Measurements from ENCODE around the gene BTNL9. TPM values are rescaled to one million over a fixed set of nuclear protein-coding genes. Genes with fewer than 3 reads are reported as not detected.

BTNL9 gene
- total and polyA plus RNA-seq, 2 of the 4 experiments (the other 2 are of a cell fraction), result not detected

DNA sequence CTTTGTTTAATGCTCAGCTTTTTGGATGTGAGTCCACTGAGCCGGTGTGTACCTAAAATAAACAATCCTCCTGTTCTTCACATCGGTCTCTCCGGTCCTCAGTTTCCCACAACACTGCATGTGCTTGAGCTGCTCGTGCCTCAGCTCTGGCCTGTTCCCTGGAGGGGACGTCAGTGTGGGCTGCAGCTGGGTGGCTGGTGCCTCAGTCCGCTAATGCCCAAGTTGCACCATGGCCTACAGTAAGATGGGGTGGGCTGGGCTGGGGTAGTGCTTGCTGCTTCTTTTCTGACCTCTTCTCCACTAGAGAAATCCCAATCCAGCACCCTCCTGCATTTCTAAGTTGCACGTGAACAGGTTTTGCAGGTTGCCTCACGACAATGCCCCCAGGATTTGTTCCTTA lies 595 bp upstream of the BTNL9 start:
- no peak overlapping the region for H3K4me3 ChIP-seq (ENCODE audit: insufficient read depth, low read depth, low read length)
- H2AFZ ChIP-seq (replicated peaks; ENCODE audit: low read length, poor library complexity), result no peak overlapping the region
- POLR2A ChIA-PET (ENCODE audit: unreplicated experiment), result no interaction called here
- no TSS peak for BruUV-seq (replicated peaks)
- dilution Hi-C loops (cut with HindIII; ENCODE audit: low sequenced_read_pairs, unreplicated experiment) (no loop called here), intact Hi-C loops (cut with micrococcal nuclease) (no loop called here), in situ Hi-C loops (cut with MboI; ENCODE audit: low sequenced_read_pairs) (no loop called here)
- no peaks in the 10 kb centered on the region for H3K9me1 ChIP-seq (ENCODE audit: insufficient read depth, low read length)
- H3K27me3 ChIP-seq (ENCODE audit: control insufficient read depth, insufficient read depth, low read length), result no peaks in the 10 kb centered on the region
- no peak overlapping the region for H3K18ac ChIP-seq (ENCODE audit: low read depth, low read length)
- H4K5ac ChIP-seq (ENCODE audit: low read depth, low read length), result no peak overlapping the region
- DNase-seq (no peak), ATAC-seq (ENCODE audit: low read depth) (no peak)
- no peak overlapping the region for H2BK15ac ChIP-seq (ENCODE audit: low read depth, low read length)
- H2AK5ac ChIP-seq (ENCODE audit: low read depth, low read length), result no peak overlapping the region
- no peak overlapping the region for H3K23ac ChIP-seq (ENCODE audit: low read depth, low read length)
- peaks cover 11% of the 10 kb centered on the region; the same call in 1 of the 2 replicates for H3K9me3 ChIP-seq (ENCODE audit: control insufficient read depth, insufficient read depth, low read length)
- H4K20me1 ChIP-seq (ENCODE audit: insufficient read depth, low read length), result no peaks in the 10 kb centered on the region
- H3K4ac ChIP-seq (ENCODE audit: low read depth, low read length), result no peak overlapping the region
- no peak overlapping the region for H3K56ac ChIP-seq (ENCODE audit: extremely low read depth, insufficient read depth, low read length)
- no peak overlapping the region for H2BK20ac ChIP-seq (ENCODE audit: low read depth, low read length)
- no peak for TF ChIP-seq CHD1 (IDR thresholded peaks at IDR 0.05; ENCODE audit: low read depth, low read length)
- TF ChIP-seq, protein P1, sequence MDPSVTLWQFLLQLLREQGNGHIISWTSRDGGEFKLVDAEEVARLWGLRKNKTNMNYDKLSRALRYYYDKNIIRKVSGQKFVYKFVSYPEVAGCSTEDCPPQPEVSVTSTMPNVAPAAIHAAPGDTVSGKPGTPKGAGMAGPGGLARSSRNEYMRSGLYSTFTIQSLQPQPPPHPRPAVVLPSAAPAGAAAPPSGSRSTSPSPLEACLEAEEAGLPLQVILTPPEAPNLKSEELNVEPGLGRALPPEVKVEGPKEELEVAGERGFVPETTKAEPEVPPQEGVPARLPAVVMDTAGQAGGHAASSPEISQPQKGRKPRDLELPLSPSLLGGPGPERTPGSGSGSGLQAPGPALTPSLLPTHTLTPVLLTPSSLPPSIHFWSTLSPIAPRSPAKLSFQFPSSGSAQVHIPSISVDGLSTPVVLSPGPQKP (IDR thresholded peaks at IDR 0.05; ENCODE audit: borderline replicate concordance, low read depth, low read length), result no peak
- no peak overlapping the region for H3K9ac ChIP-seq (ENCODE audit: low read depth, low read length)
- H3K4me2 ChIP-seq (ENCODE audit: low read depth, low read length), result no peak overlapping the region
- H4K8ac ChIP-seq (ENCODE audit: low read depth in 2 of 2, low read length in 2 of 2), result no peak overlapping the region
- no peaks in the 10 kb centered on the region for H3K79me1 ChIP-seq (ENCODE audit: low read depth in 1 of 2, low read length in 2 of 2)
- no peak overlapping the region for H2BK120ac ChIP-seq (ENCODE audit: low read depth, low read length)
- H3K4me1 ChIP-seq (ENCODE audit: control insufficient read depth, insufficient read depth, low read length), result no peaks in the 10 kb centered on the region
- no peak overlapping the region for H4K91ac ChIP-seq (ENCODE audit: insufficient read depth, low read depth, low read length)
- H2AK9ac ChIP-seq (replicated peaks; ENCODE audit: low read depth, low read length, poor library complexity), result no peak overlapping the region
- no peak overlapping the region for H3K27ac ChIP-seq (ENCODE audit: insufficient read depth, low read length)
- no peak overlapping the region for H2BK5ac ChIP-seq (ENCODE audit: low read depth, low read length, poor library complexity, severe bottlenecking)
- no peaks in the 10 kb centered on the region for H3K36me3 ChIP-seq (ENCODE audit: control insufficient read depth, insufficient read depth, low read length)
- WGBS, 2 experiments (ENCODE audit: extremely low coverage in 2 of 2, insufficient read length in 1 of 2), result no CpG with 5 or more reads among the region's 8 CpGs
- no peak overlapping the region for H3K14ac ChIP-seq (replicated peaks; ENCODE audit: low read depth, low read length)
- CTCF ChIA-PET, result no interaction called here
